Right atrium auricular region (tissue), 2 donors: ENCODE measurements around the gene SYNPO2. TPM values are rescaled to one million over a fixed set of nuclear protein-coding genes. Genes with fewer than 3 reads are reported as not detected.

Source experiments
- DNase-seq: peaks from one replicate; pipeline ENCODE4 v3.0.0-alpha.2; 2019; ENCODE audit warnings: low spot score
- H3K27ac ChIP-seq, 2 donors: fragments of 200-600 bp; sonication (generic); 1 replicate in 1 of 2; 2 replicates in 1 of 2; pipeline ENCODE4 v1.5.1; 2016 to 2019
- H3K27me3 ChIP-seq, 2 donors: fragments of 200-600 bp; sonication (generic); one replicate each; pipeline versions ENCODE4 v1.5.1 to v1.6.0; 2017 to 2019
- H3K36me3 ChIP-seq: fragments of 200-600 bp; sonication (generic); one replicate; pipeline ENCODE4 v1.5.1; 2016
- H3K4me1 ChIP-seq, 2 donors: fragments of 200-600 bp; sonication (generic); one replicate each; pipeline versions ENCODE4 v1.5.1 to v1.6.0; 2017 to 2019
- H3K4me3 ChIP-seq, 2 donors: fragments of 200-600 bp; sonication (generic); 1 replicate in 1 of 2; 2 replicates in 1 of 2; pipeline ENCODE4 v1.5.1; 2017 to 2019; ENCODE audit warnings: mild to moderate bottlenecking in 1 of 2, moderate library complexity in 1 of 2
- H3K9me3 ChIP-seq, 2 donors: fragments of 200-600 bp; sonication (generic); one replicate each; pipeline ENCODE4 v1.5.1; 2019
- total RNA-seq, 2 donors: library from RNA; depleted of rRNA; stranded (reverse); fragments of >200 nt; gene quantifications; one replicate each; pipeline ENCODE4 v1.1.0, GENCODE V29; 2016
- TF ChIP-seq, protein P1 (sequence below), 2 donors: fragments of 200-600 bp; sonication (generic); IDR thresholded peaks; one replicate each; pipeline ENCODE4 v1.5.1; 2019; ENCODE audit warnings: antibody characterized with exemption in 2 of 2

Gene SYNPO2
- total RNA-seq, 2 donors from 2014 or later: 85.3 to 152 TPM

DNA sequence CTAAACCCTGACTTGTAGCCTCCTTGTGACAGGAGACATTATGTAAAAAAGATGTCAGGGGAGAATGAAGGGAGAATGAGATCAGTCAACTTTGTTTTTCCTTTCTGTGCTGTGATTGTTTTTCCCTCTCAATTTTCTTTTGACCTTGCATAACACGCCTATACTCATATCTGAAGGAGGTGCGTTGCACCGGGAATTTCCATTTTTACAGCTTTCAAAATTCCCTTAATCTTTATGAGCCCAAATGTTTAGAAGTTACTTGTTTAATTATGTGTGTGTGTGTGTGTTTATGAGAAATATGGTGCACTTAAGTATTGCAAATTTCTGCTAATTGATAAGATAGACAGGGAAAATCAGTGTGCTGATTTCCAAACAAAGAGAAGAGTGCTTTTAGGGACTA is 21.6 kb downstream of the SYNPO2 start:
- Histone ChIP-seq H3K27me3 (no peaks in the 10 kb centered on the region), H3K27ac (peak overlapping the region; percentile 59 to 68), H3K9me3 (no peaks in the 10 kb centered on the region), H3K36me3 (no peaks in the 10 kb centered on the region), H3K4me3 (no peak overlapping the region), H3K4me1 (peaks cover 0 to 43% of the 10 kb centered on the region in 2 donors)
- no peak for DNase-seq
- TF ChIP-seq, protein P1, sequence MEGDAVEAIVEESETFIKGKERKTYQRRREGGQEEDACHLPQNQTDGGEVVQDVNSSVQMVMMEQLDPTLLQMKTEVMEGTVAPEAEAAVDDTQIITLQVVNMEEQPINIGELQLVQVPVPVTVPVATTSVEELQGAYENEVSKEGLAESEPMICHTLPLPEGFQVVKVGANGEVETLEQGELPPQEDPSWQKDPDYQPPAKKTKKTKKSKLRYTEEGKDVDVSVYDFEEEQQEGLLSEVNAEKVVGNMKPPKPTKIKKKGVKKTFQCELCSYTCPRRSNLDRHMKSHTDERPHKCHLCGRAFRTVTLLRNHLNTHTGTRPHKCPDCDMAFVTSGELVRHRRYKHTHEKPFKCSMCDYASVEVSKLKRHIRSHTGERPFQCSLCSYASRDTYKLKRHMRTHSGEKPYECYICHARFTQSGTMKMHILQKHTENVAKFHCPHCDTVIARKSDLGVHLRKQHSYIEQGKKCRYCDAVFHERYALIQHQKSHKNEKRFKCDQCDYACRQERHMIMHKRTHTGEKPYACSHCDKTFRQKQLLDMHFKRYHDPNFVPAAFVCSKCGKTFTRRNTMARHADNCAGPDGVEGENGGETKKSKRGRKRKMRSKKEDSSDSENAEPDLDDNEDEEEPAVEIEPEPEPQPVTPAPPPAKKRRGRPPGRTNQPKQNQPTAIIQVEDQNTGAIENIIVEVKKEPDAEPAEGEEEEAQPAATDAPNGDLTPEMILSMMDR (IDR thresholded peaks at IDR 0.05): no peak

DNA sequence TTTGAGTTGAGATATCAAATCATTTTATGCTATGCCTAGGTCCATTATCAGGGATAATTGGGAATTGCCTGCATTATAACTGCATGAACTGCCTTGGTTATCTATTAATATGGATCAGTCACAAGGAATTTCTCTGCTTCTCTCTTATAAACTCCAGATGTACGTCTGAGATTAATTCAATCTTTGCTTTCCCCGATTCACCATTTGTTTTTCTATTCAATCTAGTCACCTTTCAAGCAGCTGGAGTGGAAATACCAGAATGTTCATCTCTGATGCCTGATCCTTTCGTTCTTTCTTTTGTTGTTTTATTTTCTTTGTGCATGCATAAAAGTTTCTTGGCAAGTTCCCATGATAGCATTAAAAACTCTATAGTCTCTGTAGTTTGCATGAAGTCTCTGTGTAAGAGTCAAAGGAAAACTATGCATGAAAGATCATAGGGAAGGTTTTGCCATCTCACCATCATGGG is 22.6 kb downstream of the SYNPO2 start:
- TF ChIP-seq, protein P1 (IDR thresholded peaks at IDR 0.05): no peak
- no peak for DNase-seq
- Histone ChIP-seq H3K36me3 (no peaks in the 10 kb centered on the region), H3K9me3 (no peaks in the 10 kb centered on the region), H3K4me3 (no peak overlapping the region), H3K27me3 (no peaks in the 10 kb centered on the region), H3K27ac (peak overlapping the region in 1 of 2 donors; percentile 68), H3K4me1 (peaks cover 0 to 33% of the 10 kb centered on the region in 2 donors)

DNA sequence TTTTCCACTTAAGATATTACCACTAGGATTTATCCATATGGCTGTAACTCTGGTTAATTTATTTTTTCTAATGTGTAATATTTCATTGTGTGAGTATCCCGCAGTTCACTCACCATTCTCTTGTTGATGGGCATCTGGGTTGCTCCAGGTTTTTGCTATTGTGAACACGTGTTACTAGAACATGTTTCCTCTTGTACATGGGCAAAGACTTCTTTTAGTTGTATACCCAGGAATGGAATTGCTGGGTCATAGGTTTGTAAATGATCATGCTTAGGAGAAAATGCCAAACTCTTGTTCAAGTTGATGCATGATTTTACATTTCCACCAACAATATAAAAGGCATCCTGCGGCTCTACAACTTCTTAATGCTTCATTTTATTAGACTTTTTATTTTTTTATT is 26.8 kb downstream of the SYNPO2 start:
- DNase-seq: no peak
- Histone ChIP-seq H3K4me1 (peaks cover 0 to 49% of the 10 kb centered on the region in 2 donors), H3K27me3 (no peaks in the 10 kb centered on the region), H3K4me3 (no peak overlapping the region), H3K9me3 (no peaks in the 10 kb centered on the region), H3K27ac (no peak overlapping the region), H3K36me3 (no peaks in the 10 kb centered on the region)
- TF ChIP-seq, protein P1 (IDR thresholded peaks at IDR 0.05): no peak

DNA sequence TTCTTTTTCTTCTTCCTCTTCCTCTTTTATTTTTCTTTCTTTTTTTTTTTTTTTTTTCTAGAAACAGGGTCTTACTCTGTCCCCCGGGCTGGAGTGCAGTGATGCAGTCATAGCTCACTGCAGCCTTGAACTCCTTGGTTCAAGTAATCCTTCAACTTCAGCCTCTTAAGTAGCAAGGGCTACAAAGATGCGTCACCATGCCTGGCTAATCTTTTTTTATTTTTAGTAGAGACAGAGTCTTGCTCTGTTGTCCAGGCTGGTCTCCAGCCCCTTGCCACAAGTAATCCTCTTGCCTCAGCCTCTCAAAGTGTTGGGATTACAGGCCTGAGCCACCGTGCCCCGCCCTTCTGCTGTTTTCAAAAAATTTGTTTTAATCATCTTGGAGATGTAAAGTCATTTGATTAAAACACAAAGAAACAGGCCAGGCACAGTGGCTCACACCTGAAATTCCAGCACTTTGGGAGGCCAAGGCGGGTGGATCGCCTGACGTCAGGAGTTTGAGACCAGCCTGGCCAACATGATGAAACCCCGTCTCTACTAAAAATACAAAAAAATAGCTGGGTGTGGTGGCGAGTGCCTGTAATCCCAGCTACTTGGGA is 28.1 kb downstream of the SYNPO2 start:
- Histone ChIP-seq H3K27ac (peak overlapping the region; percentile 56 to 77), H3K4me3 (no peak overlapping the region), H3K9me3 (no peaks in the 10 kb centered on the region), H3K36me3 (no peaks in the 10 kb centered on the region), H3K4me1 (peaks cover 0 to 52% of the 10 kb centered on the region in 2 donors), H3K27me3 (no peaks in the 10 kb centered on the region)
- DNase-seq: no peak
- TF ChIP-seq, protein P1 (IDR thresholded peaks at IDR 0.05): no peak

DNA sequence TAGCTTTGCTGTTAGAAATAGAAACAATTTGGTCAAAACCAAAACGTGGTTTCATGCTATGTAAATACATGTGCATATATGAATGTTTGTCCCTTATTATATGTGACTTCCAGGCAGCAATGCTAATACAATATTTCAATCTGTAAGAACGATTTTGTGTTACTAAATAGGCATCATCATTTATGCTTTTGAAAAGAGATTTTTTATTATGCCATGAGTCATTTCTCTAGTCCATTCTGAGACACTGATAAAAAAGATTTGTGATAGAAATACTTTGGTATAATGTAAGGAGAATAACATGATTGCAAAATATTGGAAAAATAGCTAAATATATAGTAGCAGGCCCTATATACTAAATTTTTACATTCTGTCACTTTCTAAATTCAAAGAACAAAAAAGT is 28.9 kb downstream of the SYNPO2 start:
- TF ChIP-seq, protein P1 (IDR thresholded peaks at IDR 0.05): no peak
- no peak overlapping the region for H3K4me3 ChIP-seq
- H3K36me3 ChIP-seq: no peaks in the 10 kb centered on the region
- peaks cover 0 to 58% of the 10 kb centered on the region in 2 donors for H3K4me1 ChIP-seq
- no peaks in the 10 kb centered on the region for H3K9me3 ChIP-seq
- H3K27me3 ChIP-seq: no peaks in the 10 kb centered on the region
- DNase-seq: no peak
- H3K27ac ChIP-seq: peak overlapping the region; percentile 56 to 77

DNA sequence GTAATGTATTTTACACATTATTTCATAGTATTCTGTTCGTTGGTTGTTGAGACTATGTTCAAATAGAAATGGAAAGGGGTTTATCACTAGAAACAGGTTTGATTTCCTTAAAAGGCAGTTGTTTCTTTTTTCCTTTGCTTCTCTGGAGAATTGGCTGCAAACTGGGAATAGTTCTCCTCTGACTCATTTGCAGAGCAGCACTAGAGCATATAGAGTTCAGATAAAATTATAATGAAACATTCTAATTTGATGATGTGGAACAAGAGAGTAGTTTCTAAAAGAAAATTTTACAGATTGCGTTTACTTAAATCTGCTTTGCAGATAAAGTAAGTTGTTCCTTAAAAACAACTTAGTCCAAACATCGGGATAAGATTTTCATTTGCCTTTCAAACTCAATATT is 29.7 kb downstream of the SYNPO2 start:
- TF ChIP-seq, protein P1 (IDR thresholded peaks at IDR 0.05): no peak

More for the DNA sequence above, 29.7 kb downstream of the SYNPO2 start:
- Histone ChIP-seq H3K4me3 (no peak overlapping the region), H3K27ac (peak overlapping the region; percentile 56 to 77), H3K4me1 (peaks cover 0 to 56% of the 10 kb centered on the region in 2 donors), H3K36me3 (no peaks in the 10 kb centered on the region), H3K9me3 (no peaks in the 10 kb centered on the region), H3K27me3 (no peaks in the 10 kb centered on the region)
- DNase-seq: no peak
